ENCODE results near the gene FOS. TPM values are rescaled to one million over a fixed set of nuclear protein-coding genes. Genes with fewer than 3 reads are reported as not detected.
A peak's percentile ranks its signal among the peaks of the same experiment; 100 is the strongest.
"Not testable (repeated sequence)": the region's sequence is repeated elsewhere in the genome, so short reads cannot be mapped to it uniquely, and the experiment has no call there.

Gene FOS
- total RNA-seq, 2 donors from 2014 or later: 69.4 to 160 TPM

DNA sequence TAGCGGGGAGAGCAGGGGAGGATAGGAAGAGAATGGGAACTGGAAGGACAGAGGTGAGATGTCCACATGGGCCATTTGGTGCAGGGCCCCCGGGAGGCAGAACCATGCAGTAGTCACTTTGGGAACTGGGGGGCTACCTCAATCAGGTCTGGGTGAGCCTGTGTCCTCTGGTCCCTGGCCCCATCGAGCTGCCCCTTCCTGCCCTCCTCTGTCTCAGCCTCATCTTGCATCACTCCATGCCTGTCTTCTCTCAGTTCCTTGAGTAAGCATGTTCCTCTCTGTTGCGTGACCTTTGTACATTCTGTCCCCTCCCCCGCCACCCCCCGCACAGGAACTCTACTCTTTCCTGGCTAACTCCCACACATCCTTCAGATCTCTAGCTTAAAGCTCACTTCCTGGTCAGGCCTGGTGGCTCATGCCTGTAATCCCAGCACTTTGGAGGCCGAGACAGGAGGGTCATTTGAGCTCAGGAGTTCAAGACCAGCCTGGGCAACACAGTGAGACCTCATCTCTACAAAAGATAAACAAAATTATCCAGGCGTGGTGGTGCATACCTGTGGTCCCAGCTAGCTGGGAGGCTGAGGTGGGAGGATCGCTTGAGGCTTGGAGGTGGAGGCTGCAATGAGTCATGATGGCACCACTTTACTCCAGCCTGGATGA is 23.2 kb downstream of the FOS start:
- ATAC-seq: peak; percentile 5 to 30
- DNase-seq: no peak
- intact Hi-C loops (cut with DNase I): loop anchor here (2.0 to 5.0 kb wide), 2 partner anchors 169 kb away; no protein-coding TSS in a partner anchor

DNA sequence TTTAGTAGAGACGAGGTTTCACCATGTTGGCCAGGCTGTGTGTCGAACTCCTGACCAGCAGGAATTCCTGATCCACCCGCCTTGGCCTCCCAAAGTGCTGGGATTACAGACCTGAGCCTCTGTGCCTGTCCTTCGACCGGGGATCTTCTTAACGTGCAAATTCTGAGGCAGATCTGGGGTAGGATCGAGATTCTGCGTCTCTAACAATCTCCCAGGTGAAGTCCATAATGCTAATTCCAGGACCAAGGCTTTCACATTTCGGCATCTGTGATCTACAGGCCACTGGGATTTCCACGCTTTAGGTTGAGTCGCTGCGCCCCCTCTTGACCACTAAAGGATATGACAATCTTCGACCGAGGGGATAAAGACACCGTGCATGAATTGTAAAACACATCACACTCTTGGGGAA is 24.8 kb downstream of the FOS start:
- DNase-seq (peak; percentile 64), ATAC-seq (peak; percentile 51 to 65)
- intact Hi-C loops (cut with DNase I): loop anchor here (2.0 to 5.0 kb wide), 2 partner anchors 171 kb away; no protein-coding TSS in a partner anchor

DNA sequence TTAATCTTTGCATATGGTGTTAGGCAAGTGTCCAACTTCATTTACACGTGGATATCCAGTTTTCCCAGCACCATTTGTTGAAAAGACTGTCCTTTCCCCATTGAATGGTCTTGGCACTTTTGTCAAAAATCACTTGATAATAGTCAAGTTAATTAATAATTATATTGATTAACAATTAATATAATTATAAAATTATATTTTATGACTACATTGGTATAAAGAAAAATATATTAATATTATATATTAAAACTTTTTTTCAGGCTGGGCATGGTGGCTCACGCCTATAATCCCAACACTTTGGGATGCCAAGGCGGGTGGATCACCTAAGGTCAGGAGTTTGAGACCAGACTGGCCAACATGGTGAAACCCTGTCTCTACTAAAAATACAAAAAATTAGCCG is 27.8 kb downstream of the FOS start:
- not testable (repeated sequence) for DNase-seq, ATAC-seq
- intact Hi-C loops (cut with DNase I): loop anchor here (5.0 kb wide), 2 partner anchors 181 to 256 kb away; no protein-coding TSS in a partner anchor

DNA sequence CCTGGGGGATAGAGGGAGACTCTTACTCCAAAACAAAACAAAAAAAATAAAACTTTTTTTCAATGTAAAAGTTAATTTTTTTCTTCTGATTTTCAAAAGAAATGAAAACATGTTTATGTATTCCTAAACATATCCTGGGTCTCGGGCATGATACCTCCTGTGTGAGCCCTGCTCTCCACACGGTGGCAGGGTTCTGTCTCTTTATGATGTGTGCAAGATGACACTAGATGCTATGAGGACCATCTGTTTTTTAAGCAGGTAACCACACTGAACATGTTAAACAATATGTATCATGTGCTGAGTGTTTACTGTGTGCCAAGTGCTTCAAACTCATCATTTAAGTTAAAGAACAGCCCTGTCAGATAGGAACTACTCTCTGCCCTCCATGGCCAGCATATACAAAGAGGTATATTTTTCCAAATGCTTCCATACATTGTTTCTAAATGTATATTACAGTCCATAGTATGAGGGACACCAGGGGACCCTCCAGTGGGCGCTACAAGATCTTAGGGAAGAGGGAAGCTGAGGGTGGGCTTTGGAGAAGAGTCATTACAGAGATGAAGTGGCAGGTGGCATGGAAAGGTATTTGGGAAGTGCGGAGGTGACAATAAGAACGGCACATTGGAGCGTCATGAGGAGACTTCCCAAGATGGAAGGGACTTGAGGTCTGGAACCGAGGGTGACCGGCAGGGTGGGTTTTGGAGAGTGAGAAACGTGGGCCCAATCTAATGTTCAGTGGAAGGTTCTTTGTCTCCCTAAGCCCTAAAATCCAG is 28.5 kb downstream of the FOS start:
- no peak for DNase-seq
- intact Hi-C loops (cut with DNase I): loop anchor here (1.0 to 5.0 kb wide), 3 partner anchors 180 to 255 kb away; no protein-coding TSS in a partner anchor
- ATAC-seq: no peak

DNA sequence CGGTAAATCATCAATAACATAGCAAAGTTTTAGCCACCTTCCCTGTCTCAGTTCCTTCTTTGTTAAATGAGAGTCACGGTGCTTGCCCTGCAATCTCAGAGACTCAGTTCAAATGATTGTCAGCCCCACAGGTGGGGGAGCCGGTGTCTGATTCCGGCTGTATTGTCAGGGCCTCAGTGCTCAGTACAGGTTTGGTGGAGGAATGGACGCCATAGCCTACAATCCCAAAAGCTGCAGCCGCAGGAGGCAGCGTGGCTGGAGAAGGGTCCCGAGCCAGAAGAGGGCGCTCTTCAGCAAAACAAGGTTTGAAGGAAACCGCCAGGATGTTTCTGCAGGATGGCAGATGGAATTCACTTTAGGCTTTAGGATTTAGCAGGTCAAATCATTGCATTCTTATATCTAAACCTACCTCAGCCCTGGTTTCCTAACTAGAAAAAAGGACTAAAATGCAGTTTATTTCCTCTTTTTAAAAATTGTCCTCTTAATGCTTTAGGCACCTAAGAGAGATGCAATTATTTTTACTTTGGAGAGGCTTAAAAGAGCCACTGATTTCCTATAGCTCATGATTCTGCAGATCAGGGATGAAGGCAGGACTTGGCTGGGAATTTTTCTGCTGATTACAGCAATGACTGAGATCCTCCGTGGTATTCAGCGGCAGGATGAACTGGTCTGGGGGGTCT is 29.2 kb downstream of the FOS start:
- intact Hi-C loops (cut with DNase I): loop anchor here (1.0 to 5.0 kb wide), 3 partner anchors 179 to 254 kb away; no protein-coding TSS in a partner anchor
- ATAC-seq (peak; percentile 50 to 54), DNase-seq (peak; percentile 90)

DNA sequence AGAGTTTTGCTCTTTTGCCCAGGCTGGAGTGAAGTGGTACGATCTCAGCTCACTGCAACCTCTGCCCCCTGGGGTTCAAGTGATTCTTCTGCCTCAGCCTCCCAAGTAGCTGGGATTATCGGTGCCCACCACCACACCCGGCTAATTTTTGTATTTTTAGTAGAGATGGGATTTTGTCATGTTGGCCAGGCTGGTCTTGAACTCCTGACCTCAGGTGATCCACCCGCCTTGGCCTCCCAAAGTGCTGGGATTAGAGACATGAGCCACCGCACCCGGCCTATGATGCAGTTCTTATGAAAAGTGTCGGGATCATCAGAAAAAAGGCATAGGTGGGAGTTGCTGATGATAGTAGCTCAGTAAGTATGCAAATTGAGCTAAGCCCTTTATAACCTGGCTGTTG is 30.4 kb downstream of the FOS start:
- intact Hi-C loops (cut with DNase I): loop anchor here (5.0 kb wide), 2 partner anchors 178 to 253 kb away; no protein-coding TSS in a partner anchor
- ATAC-seq, DNase-seq: not testable (repeated sequence)

DNA sequence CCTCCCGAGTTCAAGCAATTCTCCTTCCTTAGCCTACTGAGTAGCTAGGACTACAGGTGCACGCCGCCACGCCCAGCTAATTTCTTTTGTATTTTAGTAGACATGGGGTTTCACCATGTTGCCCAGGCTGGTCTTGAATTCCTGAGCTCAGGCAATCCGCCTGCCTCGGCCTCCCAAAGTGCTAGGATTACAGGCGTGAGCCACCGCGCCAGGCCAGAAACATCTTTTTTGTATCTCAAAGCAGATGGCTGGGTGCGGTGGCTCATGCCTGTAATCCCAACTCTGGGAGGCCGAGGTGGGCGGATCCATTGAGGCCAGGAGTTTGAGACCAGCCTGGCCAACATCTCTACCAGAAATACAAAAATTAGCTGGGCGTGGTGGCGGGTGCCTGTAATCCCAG is 30.9 kb downstream of the FOS start:
- not testable (repeated sequence) for DNase-seq, ATAC-seq
- intact Hi-C loops (cut with DNase I): loop anchor here (5.0 kb wide), 2 partner anchors 178 to 253 kb away; no protein-coding TSS in a partner anchor

DNA sequence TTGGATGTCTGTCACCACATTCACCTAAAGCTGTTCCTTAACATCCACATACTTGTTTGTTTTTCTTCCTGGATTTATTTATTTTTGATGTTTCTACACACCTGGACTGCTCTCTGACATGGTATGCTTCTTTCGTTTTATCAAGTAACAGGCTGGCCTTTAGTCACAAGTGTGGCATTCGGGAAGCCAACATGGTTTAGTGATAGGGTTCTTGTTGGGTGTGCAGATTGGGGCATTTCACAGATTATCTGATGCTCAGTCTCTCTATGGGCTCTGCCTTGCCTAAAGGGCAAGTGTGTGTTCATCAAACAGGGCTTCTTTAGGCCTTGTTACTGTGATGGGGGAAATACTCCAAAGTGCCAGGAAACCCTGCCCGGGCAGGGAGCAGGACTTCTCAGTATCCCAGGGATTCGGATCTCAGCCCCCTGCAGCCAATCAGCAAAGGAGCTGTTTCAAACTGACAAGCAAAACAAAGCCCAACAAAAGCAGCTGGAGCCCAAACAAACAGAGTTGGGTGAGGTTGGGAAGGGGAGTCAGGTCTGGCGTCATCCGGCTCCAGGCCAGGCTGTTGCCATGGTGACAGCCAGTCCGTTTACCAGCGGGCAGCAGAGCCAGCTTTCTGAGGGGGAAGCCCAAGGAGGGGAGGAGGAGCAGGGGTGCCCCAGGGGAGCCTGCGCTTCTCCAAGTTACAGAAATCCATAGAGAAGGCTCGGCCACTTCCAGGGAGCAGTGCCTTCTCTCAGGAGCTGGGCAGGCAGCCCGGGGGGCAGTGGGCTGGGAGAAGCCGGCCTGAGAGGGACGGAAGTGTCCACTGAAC is 31.9 kb downstream of the FOS start:
- ATAC-seq: peak; percentile 88 to 95
- intact Hi-C loops (cut with DNase I): loop anchor here in 1 of 2 donors (5.0 kb wide), 1 partner anchor 117 kb away; the partner anchor contains the start of gene JDP2

DNA sequence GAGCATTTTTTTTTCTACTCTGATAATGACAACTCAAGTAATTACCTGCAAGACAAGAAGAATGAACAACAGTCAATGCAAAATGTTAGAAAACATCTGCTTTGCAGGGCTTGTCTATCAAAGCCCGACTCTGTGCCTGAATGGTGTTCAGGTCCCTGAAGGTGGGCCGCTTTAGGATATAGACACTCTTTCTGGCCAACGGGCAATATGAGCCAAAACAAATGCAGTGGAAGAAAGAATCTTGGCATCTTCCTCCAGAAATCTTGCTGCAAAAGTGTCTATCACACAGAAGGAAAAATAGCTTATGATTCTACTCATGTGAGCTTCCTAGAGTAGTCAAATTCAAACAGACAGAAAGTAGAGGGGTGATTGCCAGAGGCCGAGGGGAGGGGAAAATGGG is 32.7 kb downstream of the FOS start:
- ATAC-seq: peak in 1 of 2 donors; percentile 3
- no peak for DNase-seq
- intact Hi-C loops (cut with DNase I): loop anchor here in 1 of 2 donors (5.0 kb wide), 1 partner anchor 116 kb away; the partner anchor contains the start of gene JDP2

More for the DNA sequence above, 31.9 kb downstream of the FOS start:
- DNase-seq: peak; percentile 93

DNA sequence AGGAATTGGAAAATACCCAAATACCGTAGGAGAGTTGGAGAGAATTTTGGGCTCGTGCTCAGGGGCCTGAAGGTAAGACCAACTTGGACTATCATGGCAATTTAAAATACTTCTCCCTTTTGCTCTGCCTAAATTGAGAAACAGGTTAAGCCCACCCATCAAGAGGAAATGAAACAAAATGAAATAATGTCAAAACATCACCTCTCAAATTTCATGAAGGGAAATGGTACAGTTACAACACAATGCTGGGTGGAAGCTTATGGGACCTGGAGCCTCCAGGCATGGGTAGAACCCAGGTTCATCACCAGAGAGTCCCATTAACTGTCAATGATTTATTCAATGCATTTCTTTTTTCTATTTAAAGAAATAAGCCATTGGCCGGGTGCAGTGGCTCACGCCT is 33.7 kb downstream of the FOS start:
- DNase-seq: no peak
- intact Hi-C loops (cut with DNase I): loop anchor here in 1 of 2 donors (5.0 kb wide), 1 partner anchor 115 kb away; the partner anchor contains the start of gene JDP2
- ATAC-seq: no peak

DNA sequence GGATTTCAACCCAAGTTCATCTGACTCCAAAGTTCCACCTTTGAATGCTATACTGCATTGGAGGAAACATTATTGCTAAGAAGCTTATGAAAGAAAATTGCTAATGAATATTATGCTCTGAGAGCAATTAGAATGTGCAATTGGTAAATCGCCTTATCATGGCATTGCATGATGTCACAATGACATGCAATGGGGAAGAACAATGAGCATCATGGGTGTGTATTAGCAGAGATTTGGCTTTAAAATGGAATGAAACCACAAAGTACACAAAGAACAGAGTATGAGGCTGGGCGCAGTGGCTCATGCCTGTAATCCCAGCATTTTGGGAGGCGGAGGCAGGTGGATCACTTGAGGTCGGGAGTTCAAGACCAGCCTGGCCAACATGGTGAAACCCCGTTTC is 34.7 kb downstream of the FOS start:
- intact Hi-C loops (cut with DNase I): loop anchor here in 1 of 2 donors (5.0 kb wide), 1 partner anchor 114 kb away; the partner anchor contains the start of gene JDP2
- no peak for ATAC-seq
- no peak for DNase-seq

DNA sequence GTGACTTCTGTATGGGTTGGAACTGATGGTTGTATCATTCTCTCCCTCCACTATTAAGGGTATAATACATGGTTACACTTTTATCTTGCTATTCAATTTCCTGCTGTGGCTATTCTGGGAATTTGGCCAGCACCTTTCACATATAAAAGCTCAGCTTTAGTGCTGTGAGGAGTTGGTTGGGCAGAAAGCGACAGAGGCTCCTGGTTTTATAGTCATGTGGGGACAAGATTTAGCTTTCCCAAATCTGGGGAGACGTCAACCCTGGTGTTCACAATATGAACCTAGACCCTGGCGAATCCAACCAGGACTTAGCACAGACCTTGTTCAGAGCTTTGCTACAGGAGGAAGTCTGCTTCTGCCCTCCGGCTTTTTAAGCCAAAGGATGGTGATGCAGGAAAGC is 36.5 kb downstream of the FOS start:
- no peak for DNase-seq
- intact Hi-C loops (cut with DNase I): no loop called here
- ATAC-seq: peak; percentile 13 to 50

DNA sequence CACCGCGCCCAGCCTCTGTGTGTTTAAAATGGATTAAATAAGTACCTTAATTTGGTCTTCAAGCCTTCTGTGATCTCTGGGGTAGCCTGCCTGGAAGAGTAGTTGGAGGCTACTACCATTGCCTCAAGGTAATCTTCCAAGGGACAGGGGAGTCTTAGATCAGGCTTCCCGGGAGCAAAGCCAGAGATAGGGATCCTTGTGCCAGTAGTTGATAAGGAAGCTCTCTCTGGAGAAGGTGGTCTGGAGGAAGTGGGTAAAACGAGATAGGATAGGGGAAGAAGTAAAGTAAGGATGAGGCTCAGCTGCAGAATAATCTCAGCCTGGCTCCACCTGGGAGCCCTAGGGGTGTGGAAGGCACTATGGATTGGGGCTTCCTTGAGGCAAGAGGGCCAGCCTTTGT is 38.5 kb downstream of the FOS start:
- no peak for DNase-seq
- intact Hi-C loops (cut with DNase I): no loop called here
- no peak for ATAC-seq

DNA sequence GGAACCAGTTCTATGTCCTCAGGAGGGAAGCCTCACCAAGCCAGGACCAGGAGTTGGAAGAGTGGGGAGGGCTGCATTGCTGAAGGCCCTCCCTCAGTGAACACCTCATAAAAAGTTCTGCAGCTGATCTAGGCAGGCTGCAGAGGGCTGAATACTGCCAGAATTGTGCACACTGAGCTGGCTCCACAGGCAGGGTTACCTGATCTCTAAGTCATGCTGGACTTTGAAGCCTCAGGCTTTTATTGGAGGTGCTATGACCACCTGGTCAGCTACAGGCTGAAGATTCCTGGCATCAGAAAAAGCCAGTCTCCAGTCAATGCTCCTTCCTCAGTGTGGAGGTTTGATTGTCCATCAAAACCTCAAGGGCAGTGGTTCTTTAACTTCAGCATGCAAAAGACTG is 39.7 kb downstream of the FOS start:
- ATAC-seq (no peak), DNase-seq (no peak)
- intact Hi-C loops (cut with DNase I): no loop called here

DNA sequence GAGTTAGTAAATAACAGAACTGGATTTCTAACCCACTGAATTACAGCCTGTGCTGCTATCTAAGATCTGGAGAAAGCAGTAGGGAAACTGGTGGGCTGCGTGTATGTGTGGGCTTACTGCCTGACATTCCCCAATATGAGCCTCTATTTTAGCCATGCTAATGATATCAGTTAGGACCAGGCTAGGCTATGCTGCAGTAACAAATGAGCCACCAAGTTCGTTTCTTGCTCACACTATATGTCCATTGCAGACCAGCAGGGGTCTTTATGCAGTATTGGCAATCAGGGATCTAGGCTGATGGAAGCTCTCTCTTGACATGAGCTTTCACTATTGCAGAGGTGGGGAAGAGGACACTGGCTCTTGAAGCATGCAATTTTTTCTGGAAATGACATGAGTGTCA is 40.4 kb downstream of the FOS start:
- intact Hi-C loops (cut with DNase I): no loop called here
- DNase-seq (no peak), ATAC-seq (no peak)

DNA sequence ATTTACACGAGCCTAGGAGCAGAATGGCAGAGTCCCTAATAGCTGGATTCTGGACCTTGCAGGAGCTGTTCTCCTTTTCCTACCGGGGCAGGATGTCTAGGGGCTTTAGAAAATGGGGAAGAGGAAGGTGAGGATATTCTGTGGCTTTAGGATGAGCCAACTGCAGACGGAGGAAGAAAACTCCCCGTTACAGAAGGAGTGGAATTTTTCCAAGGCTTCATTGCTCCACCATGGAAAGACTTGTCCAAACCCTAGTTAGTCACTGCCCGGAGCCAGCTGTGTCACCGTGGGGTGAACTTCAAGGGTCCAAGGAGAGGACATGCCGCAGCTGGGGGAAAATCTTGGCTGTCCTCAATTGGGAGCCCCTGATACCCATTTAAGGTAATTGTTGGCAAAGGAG is 41.6 kb downstream of the FOS start:
- intact Hi-C loops (cut with DNase I): no loop called here
- DNase-seq: no peak
- ATAC-seq: no peak

DNA sequence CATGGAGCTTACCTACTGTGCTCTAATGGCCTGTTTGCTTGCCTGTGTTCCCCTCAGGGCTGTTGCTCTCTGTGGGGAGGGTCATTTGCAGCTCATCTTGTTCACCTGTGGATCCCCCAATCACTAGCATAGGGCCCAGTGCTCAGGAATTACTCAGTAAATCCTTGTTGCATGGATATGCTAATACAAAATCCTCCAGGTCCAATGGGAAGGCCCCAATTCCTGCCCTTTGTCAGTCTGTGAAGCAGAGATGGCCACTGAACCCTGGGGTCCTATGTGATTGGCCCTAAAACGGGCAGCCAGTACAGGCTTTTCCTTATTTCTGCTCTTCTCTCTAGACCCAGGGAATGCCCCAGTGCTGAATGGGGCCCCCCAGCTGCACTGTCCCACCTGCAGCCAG is 44.1 kb downstream of the FOS start:
- intact Hi-C loops (cut with DNase I): no loop called here

DNA sequence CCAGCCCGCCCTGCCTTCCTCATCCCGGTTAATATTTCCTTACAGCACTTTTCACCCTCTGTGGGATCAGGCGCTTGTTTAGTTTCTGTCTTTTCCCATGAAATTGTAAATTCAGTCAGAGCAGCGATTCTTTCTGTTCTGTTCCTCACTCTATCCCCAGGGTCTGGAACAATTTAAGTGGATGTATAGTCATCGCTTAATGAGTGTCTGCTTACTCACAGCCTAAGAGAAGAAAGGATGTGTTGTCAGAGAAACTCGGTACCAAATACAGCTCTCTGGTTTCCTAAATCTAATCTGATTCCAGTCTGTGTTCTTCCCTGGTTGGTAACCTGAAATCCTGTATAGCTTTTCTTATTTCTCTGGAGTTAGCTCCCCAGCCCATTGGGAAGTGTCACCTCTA is 44.9 kb downstream of the FOS start:
- DNase-seq (no peak), ATAC-seq (no peak)
- intact Hi-C loops (cut with DNase I): no loop called here

More for the DNA sequence above, 44.1 kb downstream of the FOS start:
- ATAC-seq: no peak
- no peak for DNase-seq
